GM19043 (cell line): Measurements from ENCODE around the gene CSTPP1.
"Not testable (repeated sequence)": the region's sequence is repeated elsewhere in the genome, so short reads cannot be mapped to it uniquely, and the experiment has no call there.

Source experiments
- ATAC-seq: cut with Tn5 transposase; IDR thresholded peaks from one replicate; pipeline ENCODE4 v1.9.1; 2021; ENCODE audit warnings: low read depth; ENCODE audit not compliant: unreplicated experiment

The CSTPP1 gene

GRCh38 chr11:47033439-47033838 lies 96.9 kb downstream of the CSTPP1 start:
- no peak for ATAC-seq

- ATAC-seq = no peak
These were observed 97.5 kb downstream of the CSTPP1 start for GRCh38 chr11:47034091-47034490.

GRCh38 chr11:47035108-47035507 lies 98.5 kb downstream of the CSTPP1 start:
- no peak for ATAC-seq

- ATAC-seq = no peak
These were observed 107.6 kb downstream of the CSTPP1 start for GRCh38 chr11:47044119-47044518.

GRCh38 chr11:47047972-47048371 lies 111.4 kb downstream of the CSTPP1 start:
- no peak for ATAC-seq

GRCh38 chr11:47050284-47050683 lies 113.7 kb downstream of the CSTPP1 start:
- ATAC-seq = no peak

- no peak for ATAC-seq
These were observed 114.7 kb downstream of the CSTPP1 start for GRCh38 chr11:47051217-47051616.

- ATAC-seq = no peak
These were observed 115.6 kb downstream of the CSTPP1 start for GRCh38 chr11:47052165-47052564.

GRCh38 chr11:47052576-47052975 lies 116.0 kb downstream of the CSTPP1 start:
- ATAC-seq = no peak

- ATAC-seq = no peak
These were observed 119.0 kb downstream of the CSTPP1 start for GRCh38 chr11:47055534-47055933.

- ATAC-seq = no peak
These were observed 119.8 kb downstream of the CSTPP1 start for GRCh38 chr11:47056261-47056915.

- ATAC-seq = no peak
These were observed 120.8 kb downstream of the CSTPP1 start for GRCh38 chr11:47057365-47057764.

GRCh38 chr11:47060807-47061206 lies 124.2 kb downstream of the CSTPP1 start:
- ATAC-seq = no peak

GRCh38 chr11:47061429-47062178 lies 125.0 kb downstream of the CSTPP1 start:
- ATAC-seq = no peak

- no peak for ATAC-seq
These were observed 126.2 kb downstream of the CSTPP1 start for GRCh38 chr11:47062736-47063135.

GRCh38 chr11:47067401-47067800 lies 130.8 kb downstream of the CSTPP1 start:
- ATAC-seq = no peak

GRCh38 chr11:47070769-47071168 lies 134.2 kb downstream of the CSTPP1 start:
- ATAC-seq = no peak

GRCh38 chr11:47071341-47071740 lies 134.8 kb downstream of the CSTPP1 start:
- ATAC-seq = no peak

- ATAC-seq = no peak
These were observed 135.3 kb downstream of the CSTPP1 start for GRCh38 chr11:47071791-47072261.

GRCh38 chr11:47078751-47079521 lies 142.4 kb downstream of the CSTPP1 start:
- no peak for ATAC-seq

GRCh38 chr11:47080775-47081174 lies 144.2 kb downstream of the CSTPP1 start:
- ATAC-seq = not testable (repeated sequence)
